PC-9 (cell line): Measurements from ENCODE around the gene PPP2R2C.

ENCODE experiments used
- CTCF ChIP-seq: fragments of 200-600 bp; sonication (generic); conservative IDR thresholded peaks from 2 replicates; pipeline ENCODE4 v1.6.1; 2017; ENCODE audit warnings: mixed run types, antibody characterized with exemption, mild to moderate bottlenecking, moderate library complexity
- EZH2 ChIP-seq: fragments of 200-600 bp; sonication (generic); IDR thresholded peaks from 2 replicates; pipeline ENCODE4 v1.8.0; 2017; ENCODE audit warnings: antibody characterized with exemption, low read depth

DNA sequence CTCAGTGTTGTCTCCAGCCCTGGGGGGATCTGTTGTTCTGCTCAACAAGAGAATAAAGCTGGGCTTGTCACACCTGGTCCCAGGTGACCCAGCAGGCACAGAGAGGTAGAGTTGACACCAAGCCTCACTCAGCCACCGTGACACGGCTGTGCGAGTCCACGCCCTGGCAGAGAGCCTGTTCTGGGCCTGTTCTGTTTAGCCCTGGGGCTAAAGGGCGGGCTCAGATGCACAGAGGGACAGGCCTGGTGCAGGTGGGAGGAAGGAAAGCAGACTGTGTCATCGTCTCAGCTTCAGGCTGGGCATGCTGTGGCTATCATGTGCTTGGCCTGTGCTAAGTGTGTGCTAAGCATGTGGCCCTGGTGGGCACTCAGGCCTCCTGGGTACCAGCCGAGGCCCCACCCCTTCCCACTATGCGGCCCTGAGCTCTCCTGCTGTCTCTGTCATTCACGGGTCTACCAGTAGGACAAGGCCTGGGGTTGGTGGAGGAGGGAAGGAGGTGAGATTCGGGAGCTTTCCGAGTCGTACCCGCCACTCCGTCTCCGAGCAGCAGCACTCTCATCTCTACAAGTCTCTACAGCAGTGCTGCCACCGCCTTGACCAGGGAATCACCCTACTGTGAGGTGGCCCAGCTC, 191.9 kb downstream of the PPP2R2C start:
- no peak for TF ChIP-seq CTCF
- TF ChIP-seq EZH2: no peak
